HCT116 (cell line): ENCODE results near the gene C11orf68. TPM values are rescaled to one million over a fixed set of nuclear protein-coding genes. Genes with fewer than 3 reads are reported as not detected.
A peak's percentile ranks its signal among the peaks of the same experiment; 100 is the strongest.

ENCODE experiments used
- ATAC-seq: fragments of 200-7000 bp; cut with Tn5 transposase; 2 replicates; pipeline ENCODE4 v1.9.1; 2020; ENCODE audit warnings: mild to moderate bottlenecking, moderate library complexity
- BruUV-seq: library from RNA; stranded (reverse); fragments of 400-500 nt; replicated peaks from 2 replicates; lab custom pipeline; 2021; lab: Mats Ljungman, UMichigan
- CTCF ChIA-PET: fragments of 300-600 bp; sonication (Branson Sonifier 250); formaldehyde crosslinking; loops from one replicate; lab custom pipeline; 2021; ENCODE audit warnings: antibody characterized with exemption; lab: Charles Lee
- POLR2A ChIA-PET: fragments of 300-600, 350-600 bp; sonication (Branson Sonifier 250); formaldehyde crosslinking; loops from one replicate; lab custom pipeline; 2021; ENCODE audit warnings: antibody characterized with exemption; lab: Charles Lee
- RAD21 ChIA-PET, 2 experiments: fragments of 300-600 bp; sonication (Branson Sonifier 250); formaldehyde crosslinking; loops; one replicate each; lab custom pipeline; 2023; ENCODE audit warnings: low total read pairs in 2 of 2; ENCODE audit not compliant: uncharacterized antibody in 2 of 2, unreplicated experiment in 2 of 2, low non-redundant PET in 1 of 2; lab: Charles Lee
- DNase-seq: peaks from one replicate; pipeline ENCODE4 v3.0.0-alpha.2; 2010; ENCODE audit warnings: low read depth, low spot score
- H2AFZ ChIP-seq: fragments of 200-600 bp; shearing (Covaris generic), sonication (generic); 2 replicates; pipeline ENCODE4 v1.6.1; 2017; ENCODE audit warnings: low read depth, mixed run types, mixed read lengths, antibody characterized with exemption, low read length; ENCODE audit not compliant: poor library complexity, severe bottlenecking
- H3K27ac ChIP-seq: 2 replicates; pipeline ENCODE4 v1.5.1; 2012; ENCODE audit warnings: low read depth, low read length
- H3K27me3 ChIP-seq: fragments of 200-600 bp; sonication (generic); 2 replicates; pipeline ENCODE4 v1.6.1; 2016; ENCODE audit warnings: mixed run types, low read length, mixed read lengths; ENCODE audit not compliant: insufficient read depth
- H3K36me3 ChIP-seq, 2 experiments: fragments of 200-500 bp in 1 of 2; fragments of 200-600 bp in 1 of 2; sonication (Bioruptor generic) in 1 of 2; sonication (generic) in 1 of 2; 2 replicates each; pipeline versions ENCODE4 v1.5.1 to v1.6.1; 2014 to 2016; ENCODE audit warnings: low read length in 2 of 2, inconsistent platforms in 1 of 2, mixed read lengths in 1 of 2, mixed run types in 1 of 2; ENCODE audit not compliant: insufficient read depth in 2 of 2, control insufficient read depth in 1 of 2
- H3K4me1 ChIP-seq, 2 experiments: fragments of 200-600 bp in 1 of 2; sonication (generic) in 1 of 2; 2 replicates each; pipeline versions ENCODE4 v1.5.1 to v1.6.1; 2012 to 2017; ENCODE audit warnings: low read length in 2 of 2, inconsistent platforms in 1 of 2, mild to moderate bottlenecking in 1 of 2, mixed read lengths in 1 of 2, mixed run types in 1 of 2, moderate library complexity in 1 of 2; ENCODE audit not compliant: insufficient read depth in 2 of 2, control insufficient read depth in 1 of 2
- H3K4me2 ChIP-seq: fragments of 200-600 bp; sonication (generic); 2 replicates; pipeline ENCODE4 v1.6.1; 2017; ENCODE audit warnings: mixed run types, low read length, mixed read lengths
- H3K4me3 ChIP-seq, 2 experiments: fragments of 200-600 bp in 1 of 2; sonication (generic) in 1 of 2; replicated peaks in 1 of 2; 2 replicates each; pipeline ENCODE4 v1.5.1; 2011 to 2016; ENCODE audit warnings: low read length in 2 of 2, control low read depth in 1 of 2, low read depth in 1 of 2, mild to moderate bottlenecking in 1 of 2, mixed read lengths in 1 of 2, mixed run types in 1 of 2
- H3K79me2 ChIP-seq: fragments of 200-600 bp; sonication (generic); 2 replicates; pipeline ENCODE4 v1.6.1; 2017; ENCODE audit warnings: mild to moderate bottlenecking, mixed run types, low read length, moderate library complexity, mixed read lengths; ENCODE audit not compliant: insufficient read depth
- H3K9ac ChIP-seq: fragments of 200-600 bp; sonication (generic); 2 replicates; pipeline ENCODE4 v1.6.1; 2016; ENCODE audit warnings: low read length, mixed read lengths
- H3K9me2 ChIP-seq: fragments of 200-600 bp; sonication (generic), shearing (Covaris generic); 2 replicates; pipeline ENCODE4 v1.6.1; 2017; ENCODE audit warnings: mixed run types, mild to moderate bottlenecking, moderate library complexity; ENCODE audit not compliant: insufficient read depth
- H3K9me3 ChIP-seq, 2 experiments: fragments of 200-500 bp in 1 of 2; fragments of 200-600 bp in 1 of 2; sonication (Bioruptor generic) in 1 of 2; sonication (generic) in 1 of 2; 2 replicates each; pipeline ENCODE4 v1.6.1; 2014 to 2017; ENCODE audit warnings: low read length in 2 of 2, mixed read lengths in 2 of 2, inconsistent platforms in 1 of 2, low read depth in 1 of 2, mild to moderate bottlenecking in 1 of 2, mixed run types in 1 of 2, moderate library complexity in 1 of 2; ENCODE audit not compliant: control insufficient read depth in 1 of 2, insufficient read depth in 1 of 2
- H4K20me1 ChIP-seq: fragments of 200-600 bp; sonication (generic), shearing (Covaris generic); 2 replicates; pipeline ENCODE4 v1.6.1; 2017; ENCODE audit warnings: mixed run types, mild to moderate bottlenecking, moderate library complexity; ENCODE audit not compliant: insufficient read depth
- CBX3 ChIP-seq: IDR thresholded peaks from 2 replicates; pipeline ENCODE4 v1.6.1; 2012; ENCODE audit warnings: low read depth
- CTCF ChIP-seq, 3 experiments: fragments of 200-600 bp in 1 of 3; sonication (generic) in 1 of 3; IDR thresholded peaks in 2 of 3; conservative IDR thresholded peaks in 1 of 3; 2 replicates each; pipeline ENCODE4 v1.5.1; 2012 to 2017; ENCODE audit warnings: low read depth in 2 of 3, low read length in 2 of 3, antibody characterized with exemption in 1 of 3, borderline replicate concordance in 1 of 3, control low read depth in 1 of 3, mild to moderate bottlenecking in 1 of 3, mixed read lengths in 1 of 3, mixed run types in 1 of 3, moderate library complexity in 1 of 3; ENCODE audit not compliant: insufficient read depth in 1 of 3
- EZH2 ChIP-seq: fragments of 200-600 bp; sonication (generic); IDR thresholded peaks from 2 replicates; pipeline ENCODE4 v1.6.1; 2017; ENCODE audit warnings: antibody characterized with exemption, mixed run types
- JUND ChIP-seq: IDR thresholded peaks from 2 replicates; pipeline ENCODE4 v1.6.1; 2012
- MAX ChIP-seq: IDR thresholded peaks from 2 replicates; pipeline ENCODE4 v1.6.1; 2012
- POLR2A ChIP-seq: IDR thresholded peaks from 2 replicates; pipeline ENCODE4 v1.7.0; 2011; ENCODE audit warnings: borderline replicate concordance; ENCODE audit not compliant: insufficient read depth, insufficient read length; ENCODE audit errors: extremely low read depth
- RAD21 ChIP-seq: IDR thresholded peaks from 2 replicates; pipeline ENCODE4 v1.6.1; 2012; ENCODE audit warnings: low read depth, mild to moderate bottlenecking
- REST ChIP-seq: IDR thresholded peaks from 2 replicates; pipeline ENCODE4 v1.6.1; 2012; ENCODE audit warnings: low read depth
- TCF7L2 ChIP-seq: IDR thresholded peaks from 2 replicates; pipeline ENCODE4 v1.7.0; 2011; ENCODE audit warnings: borderline replicate concordance, inconsistent platforms; ENCODE audit not compliant: insufficient read depth, insufficient read length; ENCODE audit errors: extremely low read depth
- intact Hi-C: fragments of 100-400 bp; cut with micrococcal nuclease; formaldehyde crosslinking; loops from 2 replicates; pipeline ENCODE4 v1.10.0; 2022
- total RNA-seq: library from RNA; stranded (reverse); gene quantifications from one replicate; pipeline ENCODE4 v1.2.1, GENCODE V29; 2021; ENCODE audit not compliant: unreplicated experiment

C11orf68 gene
- total RNA-seq, 1 experiment from 2014 or later, result 49.8 TPM

DNA sequence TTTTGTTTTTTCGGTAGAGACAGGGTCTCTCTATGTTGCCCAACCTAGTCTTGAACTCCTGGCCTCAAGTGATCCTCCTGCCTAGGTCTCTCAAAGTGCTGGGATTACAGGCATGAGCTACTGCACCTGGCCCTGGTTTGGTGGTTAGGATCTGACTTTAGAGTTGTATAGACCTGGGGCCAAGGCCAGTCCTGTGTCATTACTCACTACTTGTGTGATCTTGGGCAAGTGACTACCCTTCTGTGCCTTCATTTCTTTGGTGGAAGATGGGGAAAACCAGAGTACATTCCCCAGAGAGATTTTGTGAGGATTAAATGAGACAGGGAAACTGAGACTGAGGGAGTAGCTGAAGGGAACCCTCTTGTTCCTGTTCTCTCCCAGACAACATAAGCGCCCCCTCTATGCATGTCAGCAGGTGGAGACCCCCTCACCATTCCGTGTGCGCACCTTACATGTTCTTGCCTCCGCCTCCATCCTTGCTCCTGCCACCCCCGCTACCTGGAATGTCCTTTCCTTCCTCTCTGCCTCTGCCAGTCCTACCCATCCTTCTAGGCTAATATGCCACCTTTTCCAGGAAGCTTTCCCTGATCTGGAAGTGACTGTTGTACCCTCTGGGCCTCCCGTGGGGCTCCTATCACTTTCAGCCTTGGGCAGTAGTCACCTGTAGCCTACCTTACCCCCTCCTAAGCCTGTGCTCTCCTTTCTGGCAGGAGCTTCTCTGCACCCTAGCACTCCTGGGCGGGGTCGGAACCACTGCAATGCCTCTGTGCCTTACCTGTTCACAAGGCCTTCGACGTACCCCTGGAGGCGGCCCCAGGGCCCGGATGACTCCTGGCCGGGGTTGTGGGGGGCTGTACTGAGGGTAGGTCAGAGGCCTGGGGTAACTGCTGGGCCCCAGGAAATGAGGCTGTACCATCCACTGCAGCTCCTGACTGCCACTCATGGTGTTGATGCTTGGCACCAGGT is 22.5 kb downstream of the C11orf68 start (continued):
- TF ChIP-seq REST, result no peak
- no peak for TF ChIP-seq CBX3
- TF ChIP-seq MAX, result no peak
- TF ChIP-seq, all 23 proteins: peak for 0

DNA sequence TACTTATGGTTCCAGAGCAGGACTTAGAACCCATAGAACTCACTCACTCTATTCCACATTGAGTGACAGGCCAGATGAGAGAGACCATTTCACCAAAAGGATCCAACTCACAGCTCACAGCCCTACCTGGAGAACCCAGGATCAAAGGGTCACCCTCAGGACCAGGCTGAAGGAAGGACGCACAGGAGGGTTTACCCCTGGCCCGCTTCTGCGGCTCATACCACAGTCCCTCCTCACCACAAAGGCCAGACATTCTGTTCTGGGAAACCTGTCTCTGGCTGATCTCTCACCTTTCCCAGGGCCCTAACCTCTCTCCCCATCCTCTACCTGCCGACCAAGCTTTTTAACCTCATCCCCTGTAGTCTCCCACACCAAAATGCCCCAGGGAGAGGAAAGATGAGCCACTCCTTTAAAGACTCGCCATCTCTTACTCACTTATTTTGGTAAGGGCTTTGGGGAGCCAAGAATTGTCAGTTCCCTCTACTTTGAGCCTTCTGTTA is 23.3 kb downstream of the C11orf68 start:
- H3K79me2 ChIP-seq, result peaks cover 88% of the 10 kb centered on the region
- ChIA-PET POLR2A (interaction anchor here (0.7 to 8.0 kb wide), 5 partner anchors 11 to 105 kb away, joined by 3 to 80 read pairs (median 6); no protein-coding TSS in a partner anchor), RAD21 (no interaction called here), CTCF (interaction anchor here (1.2 kb wide), 1 partner anchor 20 kb away, joined by 3 read pairs; no protein-coding TSS in a partner anchor)
- peaks cover 14 to 79% of the 10 kb centered on the region in 2 experiments for H3K4me1 ChIP-seq
- no peak overlapping the region for H3K4me3 ChIP-seq
- TF ChIP-seq TCF7L2, result no peak
- TF ChIP-seq JUND, result no peak
- no peak for TF ChIP-seq CTCF (IDR thresholded peaks at IDR 0.05 in 2 of 3, conservative IDR thresholded peaks at IDR 0.05 in 1 of 3; ENCODE audit: borderline replicate concordance in 1 of 3, insufficient read depth in 1 of 3, low read depth in 2 of 3, low read length in 2 of 3)
- TF ChIP-seq RAD21, result no peak
- TF ChIP-seq POLR2A, result no peak
- no peak for TF ChIP-seq EZH2
- no peaks in the 10 kb centered on the region for H3K27me3 ChIP-seq
- H2AFZ ChIP-seq, result no peak overlapping the region
- intact Hi-C loops, result no loop called here
- BruUV-seq, result no TSS peak
- DNase-seq, result no peak
- no peaks in the 10 kb centered on the region for H3K9me2 ChIP-seq
- peak overlapping the region; percentile 71 for H3K4me2 ChIP-seq
- H3K27ac ChIP-seq, result peak overlapping the region; percentile 99
- ATAC-seq, result no peak
- H4K20me1 ChIP-seq, result peaks cover 31% of the 10 kb centered on the region; the same call in 1 of the 2 replicates
- peaks cover 10 to 52% of the 10 kb centered on the region in 2 experiments; a peak in 3 of 4 replicates for H3K36me3 ChIP-seq
- H3K9me3 ChIP-seq, result no peaks in the 10 kb centered on the region
- peak overlapping the region; percentile 99 for H3K9ac ChIP-seq
